GM19328 (cell line): ENCODE measurements around the gene CTSZ.
A peak's percentile ranks its signal among the peaks of the same experiment; 100 is the strongest.

ENCODE experiments used
- ATAC-seq: cut with Tn5 transposase; IDR thresholded peaks from one replicate; pipeline ENCODE4 v1.9.1; 2021; ENCODE audit warnings: mild to moderate bottlenecking, moderate library complexity; ENCODE audit not compliant: unreplicated experiment

CTSZ gene

GRCh38 chr20:59032023-59032712 lies 25.1 kb upstream of the CTSZ start, which contains the start of gene ATP5F1E:
ATP5F1E (minus strand) TSS chr20:59032335; CDS start chr20:59032251, 84 bp downstream.
- ATAC-seq = peak; percentile 96

GRCh38 chr20:59031564-59032022 lies 24.5 kb upstream of the CTSZ start:
- ATAC-seq = no peak

GRCh38 chr20:59030911-59031563 lies 24.0 kb upstream of the CTSZ start:
- no peak for ATAC-seq

- ATAC-seq = no peak
Measured at GRCh38 chr20:59028812-59029211, 21.8 kb upstream of the CTSZ start.

- no peak for ATAC-seq
Measured at GRCh38 chr20:59027741-59028320, 20.8 kb upstream of the CTSZ start.

- no peak for ATAC-seq
Measured at GRCh38 chr20:59026904-59027740, 20.1 kb upstream of the CTSZ start.

- ATAC-seq = no peak
Measured at GRCh38 chr20:59025511-59025910, 18.5 kb upstream of the CTSZ start.

GRCh38 chr20:59025086-59025485 lies 18.0 kb upstream of the CTSZ start:
- no peak for ATAC-seq

- no peak for ATAC-seq
Measured at GRCh38 chr20:59024111-59024530, 17.1 kb upstream of the CTSZ start.

- no peak for ATAC-seq
Measured at GRCh38 chr20:59023616-59024015, 16.6 kb upstream of the CTSZ start.

GRCh38 chr20:59022754-59023153 lies 15.7 kb upstream of the CTSZ start:
- ATAC-seq = no peak

GRCh38 chr20:59020938-59021551 lies 14.0 kb upstream of the CTSZ start:
- no peak for ATAC-seq

- no peak for ATAC-seq
Measured at GRCh38 chr20:59019217-59019616, 12.2 kb upstream of the CTSZ start, which contains the start of gene TUBB1. TUBB1 (plus strand) TSS chr20:59019429; CDS start chr20:59019523, 94 bp downstream.

- no peak for ATAC-seq
Measured at GRCh38 chr20:59018817-59019216, 11.8 kb upstream of the CTSZ start.

- no peak for ATAC-seq
Measured at GRCh38 chr20:59017493-59018231, 10.6 kb upstream of the CTSZ start.

GRCh38 chr20:59016795-59017492 lies 9.9 kb upstream of the CTSZ start:
- no peak for ATAC-seq

GRCh38 chr20:59015812-59016711 lies 9.0 kb upstream of the CTSZ start:
- no peak for ATAC-seq

- no peak for ATAC-seq
Measured at GRCh38 chr20:59015411-59015810, 8.4 kb upstream of the CTSZ start.
